Endothelial cell of umbilical vein (primary cell): ENCODE results near the gene TMEM30B. TPM values are rescaled to one million over a fixed set of nuclear protein-coding genes. Genes with fewer than 3 reads are reported as not detected.

ENCODE experiments used
- BruUV-seq: library from RNA; stranded (reverse); fragments of 400-500 nt; replicated peaks from 2 replicates; lab custom pipeline; 2021; lab: Mats Ljungman, UMichigan
- CTCF ChIA-PET: fragments of 300-600, 350-600 bp; sonication (Branson Sonifier 250); formaldehyde crosslinking; loops from one replicate; lab custom pipeline; 2021; ENCODE audit warnings: antibody characterized with exemption, inconsistent platforms; lab: Charles Lee
- POLR2A ChIA-PET: fragments of 300-600, 350-600 bp; sonication (Branson Sonifier 250); formaldehyde crosslinking; loops from one replicate; lab custom pipeline; 2021; ENCODE audit warnings: antibody characterized with exemption, inconsistent platforms; lab: Charles Lee
- DNase-seq: peaks from one replicate; pipeline ENCODE4 v3.0.0-alpha.2; 2011; ENCODE audit warnings: low read depth, low spot score
- FAIRE-seq: peaks from 2 replicates; lab custom pipeline; 2011; peaks lifted over from hg19 to GRCh38; lab: Jason Lieb, UNC
- H2AFZ ChIP-seq: 2 replicates; pipeline ENCODE4 v1.6.0; 2012; ENCODE audit warnings: low read depth, low read length, control low read depth, inconsistent platforms
- H3K27ac ChIP-seq: 2 replicates; pipeline ENCODE4 v1.5.1; 2011; ENCODE audit warnings: low read depth, mild to moderate bottlenecking, control low read depth, low read length, moderate library complexity; ENCODE audit not compliant: insufficient read depth
- H3K27me3 ChIP-seq, 2 experiments: 2 replicates each; pipeline versions ENCODE4 v1.6.0 to v1.6.1; 2011; ENCODE audit warnings: low read length in 2 of 2, mixed read lengths in 1 of 2; ENCODE audit not compliant: control insufficient read depth in 2 of 2, insufficient read depth in 2 of 2
- H3K36me3 ChIP-seq, 2 experiments: 2 replicates in 1 of 2; 3 replicates in 1 of 2; pipeline ENCODE4 v1.5.1; 2011; ENCODE audit warnings: low read length in 2 of 2, mild to moderate bottlenecking in 1 of 2, moderate library complexity in 1 of 2; ENCODE audit not compliant: control insufficient read depth in 2 of 2, insufficient read depth in 2 of 2; ENCODE audit errors: extremely low read depth in 1 of 2
- H3K4me1 ChIP-seq: 3 replicates; pipeline ENCODE4 v1.5.1; 2011; ENCODE audit warnings: mild to moderate bottlenecking, low read length; ENCODE audit not compliant: control insufficient read depth, insufficient read depth; ENCODE audit errors: extremely low read depth
- H3K4me2 ChIP-seq: 2 replicates; pipeline ENCODE4 v1.6.1; 2011; ENCODE audit warnings: low read length, control low read depth, mixed read lengths; ENCODE audit not compliant: insufficient read depth
- H3K4me3 ChIP-seq, 3 experiments: fragments of 200-600 bp in 1 of 3; sonication (generic), shearing (Covaris generic) in 1 of 3; replicated peaks in 1 of 3; 2 replicates each; pipeline ENCODE4 v1.5.1; 2011 to 2016; ENCODE audit warnings: control low read depth in 3 of 3, low read length in 3 of 3, mild to moderate bottlenecking in 2 of 3, inconsistent platforms in 1 of 3, low read depth in 1 of 3, moderate library complexity in 1 of 3; ENCODE audit not compliant: insufficient read depth in 1 of 3
- H3K79me2 ChIP-seq: 2 replicates; pipeline ENCODE4 v1.6.0; 2012; ENCODE audit warnings: low read length, inconsistent platforms; ENCODE audit not compliant: control insufficient read depth, insufficient read depth
- H3K9ac ChIP-seq: replicated peaks from 2 replicates; pipeline ENCODE3; 2011; ENCODE audit warnings: low read length, control low read depth; ENCODE audit not compliant: insufficient read depth; ENCODE audit errors: extremely low read depth
- H3K9me1 ChIP-seq: replicated peaks from 3 replicates; pipeline ENCODE4 v1.6.0; 2011; ENCODE audit warnings: mild to moderate bottlenecking, low read length; ENCODE audit not compliant: control insufficient read depth, insufficient read depth; ENCODE audit errors: extremely low read depth
- H3K9me3 ChIP-seq: replicated peaks from 2 replicates; pipeline ENCODE4 v1.5.1; 2012; ENCODE audit warnings: low read length, inconsistent platforms; ENCODE audit not compliant: control insufficient read depth, insufficient read depth
- H4K20me1 ChIP-seq: replicated peaks from 2 replicates; pipeline ENCODE3; 2011; ENCODE audit warnings: mild to moderate bottlenecking, low read length; ENCODE audit not compliant: control insufficient read depth, insufficient read depth; ENCODE audit errors: extremely low read depth
- CTCF ChIP-seq, 2 donors: IDR thresholded peaks; 1 replicate in 1 of 2; 2 replicates in 1 of 2; pipeline ENCODE4 v1.5.1; 2011; ENCODE audit warnings: low read length in 2 of 2, mild to moderate bottlenecking in 2 of 2, moderate library complexity in 2 of 2, control low read depth in 1 of 2, inconsistent platforms in 1 of 2, low read depth in 1 of 2; ENCODE audit not compliant: insufficient read depth in 1 of 2; ENCODE audit errors: extremely low read depth in 1 of 2
- EZH2 ChIP-seq: IDR thresholded peaks from 2 replicates; pipeline ENCODE4 v1.6.1; 2012; ENCODE audit warnings: borderline replicate concordance, low read depth, mild to moderate bottlenecking, moderate library complexity, low read length, inconsistent platforms; ENCODE audit not compliant: severe bottlenecking
- FOS ChIP-seq: IDR thresholded peaks from 2 replicates; pipeline ENCODE4 v1.6.1; 2011; ENCODE audit warnings: mild to moderate bottlenecking, low read length, moderate library complexity, borderline replicate concordance; ENCODE audit not compliant: insufficient read depth
- GATA2 ChIP-seq: IDR thresholded peaks from 2 replicates; pipeline ENCODE4 v1.7.0; 2011; ENCODE audit warnings: low read depth, mild to moderate bottlenecking, moderate library complexity, mixed read lengths, low read length; ENCODE audit not compliant: insufficient read length, insufficient read depth
- JUN ChIP-seq: IDR thresholded peaks from 2 replicates; pipeline ENCODE4 v1.6.1; 2011; ENCODE audit warnings: borderline replicate concordance, low read depth; ENCODE audit not compliant: insufficient read length, insufficient read depth
- MAX ChIP-seq: IDR thresholded peaks from 2 replicates; pipeline ENCODE4 v1.6.1; 2011; ENCODE audit not compliant: insufficient read depth, insufficient read length
- MYC ChIP-seq: IDR thresholded peaks from one replicate; pipeline ENCODE4 v1.6.1; 2011; ENCODE audit warnings: mild to moderate bottlenecking, low read depth, low read length
- POLR2A ChIP-seq: IDR thresholded peaks from 2 replicates; pipeline ENCODE4 v1.6.1; 2012; ENCODE audit warnings: low read depth, mild to moderate bottlenecking, control low read depth, low read length
- POLR2AphosphoS5 ChIP-seq: IDR thresholded peaks from 2 replicates; pipeline ENCODE4 v1.6.1; 2012; ENCODE audit warnings: low read depth, mild to moderate bottlenecking, control low read depth, low read length, moderate library complexity; ENCODE audit not compliant: insufficient read depth
- dilution Hi-C: fragments of 300-500 bp; cut with MboI; formaldehyde crosslinking; loops from one replicate; pipeline ENCODE4 v1.15.0; 2019; ENCODE audit warnings: low sequenced_read_pairs; ENCODE audit not compliant: extremely low pct_ligation_motif_present
- intact Hi-C: fragments of 100-400 bp; cut with micrococcal nuclease; formaldehyde crosslinking; loops from one replicate; pipeline ENCODE4 v1.10.0; 2022
- polyA plus RNA-seq, 4 experiments: library from polyadenylated mRNA; depleted of rRNA in 3 of 4; stranded (reverse) in 3 of 4; unstranded in 1 of 4; fragments of >200 nt; gene quantifications; 2 replicates each; pipeline versions ENCODE4 v1.2.1 to v1.2.3, GENCODE V29; 2011 to 2012; ENCODE audit warnings: missing spikeins in 1 of 4
- total RNA-seq: library from RNA; stranded (reverse); gene quantifications from 2 replicates; pipeline ENCODE4 v1.2.3, GENCODE V29; 2021

TMEM30B gene
- total and polyA plus RNA-seq, 2 donors (not counting 3 experiments of a cell fraction or from before 2014, with no cell fraction given): 0.32 to 0.35 TPM

GRCh38 chr14:61296719-61297502 lies 15.8 kb upstream of the TMEM30B start:
- ChIA-PET POLR2A (no interaction called here), CTCF (interaction anchor here (0.6 to 2.7 kb wide), 38 partner anchors 10 to 829 kb away, joined by 3 to 24 read pairs (median 4); partner anchors contain the start of gene PRKCH)
- peak overlapping the region; percentile 30 for H2AFZ ChIP-seq
- no peak overlapping the region for H3K4me3 ChIP-seq
- H3K27me3 ChIP-seq: no peaks in the 10 kb centered on the region
- H3K9me1 ChIP-seq: no peaks in the 10 kb centered on the region
- peaks cover 29% of the 10 kb centered on the region for H3K4me1 ChIP-seq
- H3K27ac ChIP-seq: peak overlapping the region; percentile 47
- H3K79me2 ChIP-seq: no peaks in the 10 kb centered on the region
- TF ChIP-seq JUN (no peak), CTCF (IDR thresholded peaks at IDR 0.05; ENCODE audit: extremely low read depth in 1 of 2, insufficient read depth in 1 of 2, low read depth in 1 of 2, low read length in 2 of 2) (peak; percentile 40 to 51)
- DNase-seq: peak; percentile 77
- FAIRE-seq: peak; percentile 90
- intact Hi-C loops (loop anchor here (1.0 to 10.0 kb wide), 7 partner anchors 24 to 540 kb away; partner anchors contain the start of genes PRKCH and SNAPC1), dilution Hi-C loops (loop anchor here (25.0 kb wide), 1 partner anchor 165 kb away; no protein-coding TSS in a partner anchor)
- H3K9me3 ChIP-seq: no peaks in the 10 kb centered on the region
- no peak overlapping the region for H3K4me2 ChIP-seq
- no peaks in the 10 kb centered on the region for H3K36me3 ChIP-seq
- H4K20me1 ChIP-seq: no peaks in the 10 kb centered on the region
- no peak overlapping the region for H3K9ac ChIP-seq
- no TSS peak for BruUV-seq

GRCh38 chr14:61296151-61296550 lies 15.0 kb upstream of the TMEM30B start:
- Histone ChIP-seq H4K20me1 (no peaks in the 10 kb centered on the region), H3K9me1 (no peaks in the 10 kb centered on the region), H3K36me3 (no peaks in the 10 kb centered on the region), H3K4me1 (peaks cover 29% of the 10 kb centered on the region), H3K27me3 (no peaks in the 10 kb centered on the region), H3K27ac (no peak overlapping the region), H3K9me3 (no peaks in the 10 kb centered on the region), H2AFZ (no peak overlapping the region), H3K4me2 (no peak overlapping the region), H3K79me2 (no peaks in the 10 kb centered on the region), H3K9ac (no peak overlapping the region), H3K4me3 (no peak overlapping the region)
- no peak for DNase-seq
- intact Hi-C loops: loop anchor here (5.0 to 10.0 kb wide), 2 partner anchors 141 to 469 kb away; partner anchors contain the start of gene SNAPC1
- no TSS peak for BruUV-seq
- dilution Hi-C loops: loop anchor here (25.0 kb wide), 1 partner anchor 166 kb away; no protein-coding TSS in a partner anchor
- no peak for FAIRE-seq
- POLR2A ChIA-PET: no interaction called here
- CTCF ChIA-PET: interaction anchor here (0.6 to 2.7 kb wide), 37 partner anchors 9 to 830 kb away, joined by 3 to 24 read pairs (median 5); partner anchors contain the start of gene PRKCH
- no peak for TF ChIP-seq CTCF (IDR thresholded peaks at IDR 0.05; ENCODE audit: extremely low read depth in 1 of 2, insufficient read depth in 1 of 2, low read depth in 1 of 2, low read length in 2 of 2)
- TF ChIP-seq JUN: no peak
- no peak for TF ChIP-seq GATA2
- TF ChIP-seq EZH2: no peak
- TF ChIP-seq MYC: no peak
- no peak for TF ChIP-seq POLR2AphosphoS5
- TF ChIP-seq FOS: no peak
- no peak for TF ChIP-seq POLR2A
- TF ChIP-seq MAX: no peak
